Spleen (tissue), 11 donors: Measurements from ENCODE around the gene VCL. TPM values are rescaled to one million over a fixed set of nuclear protein-coding genes. Genes with fewer than 3 reads are reported as not detected.

Experiments
- DNase-seq: peaks from one replicate; pipeline ENCODE4 v3.0.0-alpha.2; 2020
- H3K27ac ChIP-seq, 8 donors: fragments of 200-600 bp; sonication (generic) in 7 of 8; 1 replicate in 4 of 8; 2 replicates in 4 of 8; pipeline versions ENCODE4 v1.5.0 to v1.8.0; 2016 to 2021; ENCODE audit warnings: inconsistent platforms in 4 of 8, mild to moderate bottlenecking in 4 of 8, moderate library complexity in 1 of 8
- H3K27me3 ChIP-seq, 7 donors: fragments of 200-600 bp; sonication (generic) in 6 of 7; replicated peaks in 1 of 7; 1 replicate in 4 of 7; 2 replicates in 3 of 7; pipeline versions ENCODE4 v1.5.0 to v1.8.0; 2016 to 2021; ENCODE audit warnings: inconsistent platforms in 3 of 7, mild to moderate bottlenecking in 1 of 7
- H3K36me3 ChIP-seq, 6 donors: fragments of 200-600 bp; sonication (generic) in 5 of 6; 1 replicate in 4 of 6; 2 replicates in 2 of 6; pipeline versions ENCODE4 v1.5.0 to v1.8.0; 2016 to 2021; ENCODE audit warnings: inconsistent platforms in 2 of 6
- H3K4me1 ChIP-seq, 6 donors: fragments of 200-600 bp; sonication (generic) in 5 of 6; 1 replicate in 3 of 6; 2 replicates in 3 of 6; pipeline versions ENCODE4 v1.5.0 to v1.8.0; 2016 to 2021; ENCODE audit warnings: inconsistent platforms in 3 of 6
- H3K4me3 ChIP-seq, 8 donors: fragments of 200-600 bp; sonication (generic) in 7 of 8; 1 replicate in 4 of 8; 2 replicates in 4 of 8; pipeline versions ENCODE4 v1.5.0 to v1.8.0; 2016 to 2021; ENCODE audit warnings: inconsistent platforms in 4 of 8, mild to moderate bottlenecking in 4 of 8, moderate library complexity in 2 of 8
- H3K9me3 ChIP-seq, 8 donors: fragments of 200-600 bp; sonication (generic) in 7 of 8; 1 replicate in 4 of 8; 2 replicates in 4 of 8; pipeline versions ENCODE4 v1.5.0 to v1.8.0; 2016 to 2021; ENCODE audit warnings: inconsistent platforms in 4 of 8
- POLR2A ChIP-seq, 3 donors: fragments of 450-650 bp; IDR thresholded peaks; one replicate each; pipeline ENCODE4 v1.5.1; 2017; ENCODE audit warnings: antibody characterized with exemption in 3 of 3, mild to moderate bottlenecking in 1 of 3
- POLR2AphosphoS5 ChIP-seq, 3 donors: sonication (generic); formaldehyde crosslinking; IDR thresholded peaks; one replicate each; pipeline ENCODE4 v1.5.1; 2017; ENCODE audit warnings: antibody characterized with exemption in 3 of 3
- WGBS, 5 donors: extraction: QIAGEN DNeasy Blood & Tissue Kit in 3 of 5; methylation state at CpG; one replicate each; pipeline versions ENCODE4 v1.1.5 to v1.1.7; 2013 to 2018; 5-methylcytosine and 5-hydroxymethylcytosine counted together
- intact Hi-C: fragments of 100-400 bp; cut with DNase I; formaldehyde crosslinking; loops from one replicate; pipeline ENCODE4 v1.15.0; 2023; ENCODE audit warnings: low total_unique reads
- polyA plus RNA-seq, 3 donors: library from polyadenylated mRNA; stranded (reverse); fragments of 200-250 nt; gene quantifications; one replicate each; pipeline ENCODE4 v1.2.1, GENCODE V29; 2013
- total RNA-seq, 7 donors: library from RNA; depleted of rRNA in 3 of 7; stranded (reverse); fragments of >200 nt in 3 of 7; fragmentation: NEBNext Ultra II Directional in 4 of 7; extraction: Animal tissue kit (Norgen Biotek cat#: 25700) in 4 of 7; gene quantifications; one replicate each; pipeline versions ENCODE4 v1.1.0 to v1.2.1, GENCODE V29; 2016 to 2021
- TF ChIP-seq, protein P1 (sequence below), 11 experiments: fragments of 200-600 bp in 7 of 11; fragments of 450-650 bp in 4 of 11; sonication (generic) in 4 of 11; IDR thresholded peaks in 8 of 11; conservative IDR thresholded peaks in 3 of 11; 1 replicate in 7 of 11; 2 replicates in 4 of 11; pipeline versions ENCODE4 v1.4.0 to v1.8.0; 2016 to 2021; ENCODE audit warnings: antibody characterized with exemption in 11 of 11, inconsistent platforms in 4 of 11, mild to moderate bottlenecking in 1 of 11
- donor health status: healthy with polysubstance abuse.
- donor health status: DM: no; HTN: no; CAD: no; lungs with moderate emphysema.
- donor health status: DM: no; HTN: no; CAD: no.
- donor health status: Bipolar disorder and iron deficiency.
- donor health status: healthy.
- donor health status: DM: no; HTN: no; CAD: no.
- donor health status: DM: yes; HTN: yes; CAD: no.

Gene VCL
- total and polyA plus RNA-seq, 10 donors = 8.8 to 214 (median 77.6) TPM

DNA sequence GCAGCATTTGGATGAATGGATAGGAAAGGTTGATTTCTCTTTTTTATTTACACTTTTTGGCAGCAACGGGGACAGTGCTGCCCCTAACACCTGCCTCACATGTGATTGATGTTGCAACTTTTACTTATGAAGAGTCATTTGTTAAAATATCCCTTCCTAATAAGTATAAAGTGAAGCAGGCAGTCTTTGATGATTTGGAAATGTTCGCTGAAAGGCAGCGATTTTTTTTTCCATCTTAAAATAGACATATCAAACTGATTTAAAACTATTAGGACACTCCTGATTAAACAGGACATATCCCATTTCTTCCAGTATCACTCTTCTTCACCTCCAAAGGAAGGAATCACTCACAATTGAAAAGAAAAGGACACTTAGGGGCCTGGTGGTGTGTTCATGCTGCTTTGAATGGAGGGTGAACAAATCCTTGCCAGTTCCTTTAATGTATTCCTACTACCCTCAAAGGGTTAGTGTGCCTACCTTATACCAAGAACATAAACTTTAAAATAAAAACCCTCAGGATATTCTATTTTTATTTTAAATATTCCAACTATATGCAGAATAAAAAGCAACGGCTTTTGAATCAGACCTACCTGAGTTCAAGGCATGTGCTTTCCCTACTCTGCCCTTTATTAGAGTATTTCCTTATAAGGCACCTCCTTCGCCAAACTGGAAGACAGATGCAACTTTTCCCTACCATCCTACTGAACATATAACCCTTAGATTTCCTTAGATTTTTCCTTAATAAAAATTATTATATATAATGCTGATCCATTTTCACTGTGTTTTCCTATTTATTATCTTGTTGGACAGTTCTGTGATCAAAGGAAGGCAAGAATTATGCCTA lies 154.2 kb downstream of the VCL start:
- Histone ChIP-seq H3K27me3 (no peaks in the 10 kb centered on the region), H3K9me3 (no peaks in the 10 kb centered on the region), H3K4me3 (peak overlapping the region; percentile 76 to 98 (median 92)), H3K36me3 (peaks cover 0 to 10% (median 0%) of the 10 kb centered on the region in 6 donors), H3K4me1 (peaks cover 26 to 90% (median 58%) of the 10 kb centered on the region in 6 donors), H3K27ac (peak overlapping the region in 7 of 8 donors; percentile 89 to 96 (median 94))
- intact Hi-C loops = no loop called here
- no peak for DNase-seq
- TF ChIP-seq POLR2AphosphoS5 (IDR thresholded peaks at IDR 0.05) (no peak), POLR2A (IDR thresholded peaks at IDR 0.05) (no peak)
- TF ChIP-seq, protein P1, sequence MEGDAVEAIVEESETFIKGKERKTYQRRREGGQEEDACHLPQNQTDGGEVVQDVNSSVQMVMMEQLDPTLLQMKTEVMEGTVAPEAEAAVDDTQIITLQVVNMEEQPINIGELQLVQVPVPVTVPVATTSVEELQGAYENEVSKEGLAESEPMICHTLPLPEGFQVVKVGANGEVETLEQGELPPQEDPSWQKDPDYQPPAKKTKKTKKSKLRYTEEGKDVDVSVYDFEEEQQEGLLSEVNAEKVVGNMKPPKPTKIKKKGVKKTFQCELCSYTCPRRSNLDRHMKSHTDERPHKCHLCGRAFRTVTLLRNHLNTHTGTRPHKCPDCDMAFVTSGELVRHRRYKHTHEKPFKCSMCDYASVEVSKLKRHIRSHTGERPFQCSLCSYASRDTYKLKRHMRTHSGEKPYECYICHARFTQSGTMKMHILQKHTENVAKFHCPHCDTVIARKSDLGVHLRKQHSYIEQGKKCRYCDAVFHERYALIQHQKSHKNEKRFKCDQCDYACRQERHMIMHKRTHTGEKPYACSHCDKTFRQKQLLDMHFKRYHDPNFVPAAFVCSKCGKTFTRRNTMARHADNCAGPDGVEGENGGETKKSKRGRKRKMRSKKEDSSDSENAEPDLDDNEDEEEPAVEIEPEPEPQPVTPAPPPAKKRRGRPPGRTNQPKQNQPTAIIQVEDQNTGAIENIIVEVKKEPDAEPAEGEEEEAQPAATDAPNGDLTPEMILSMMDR (IDR thresholded peaks at IDR 0.05 in 8 of 11, conservative IDR thresholded peaks at IDR 0.05 in 3 of 11) = no peak
- WGBS, 5 donors = 19 to 29% (median 25%) methylated on average over 5 of the region's 5 CpGs

- DNase-seq = no peak
- TF ChIP-seq, protein P1 (IDR thresholded peaks at IDR 0.05 in 8 of 11, conservative IDR thresholded peaks at IDR 0.05 in 3 of 11) = peak in 1 of 11 experiments; percentile 28
- TF ChIP-seq POLR2AphosphoS5 (IDR thresholded peaks at IDR 0.05) = no peak
- intact Hi-C loops = no loop called here
- no peak overlapping the region for H3K27ac ChIP-seq
- H3K4me3 ChIP-seq = no peak overlapping the region
- no peaks in the 10 kb centered on the region for H3K27me3 ChIP-seq
- WGBS, 5 donors = 57 to 82% (median 71%) methylated on average over 4 of the region's 4 CpGs
- H3K36me3 ChIP-seq = peaks cover 0 to 1% (median 0%) of the 10 kb centered on the region in 6 donors
- no peaks in the 10 kb centered on the region for H3K9me3 ChIP-seq
- H3K4me1 ChIP-seq = peaks cover 26 to 87% (median 54%) of the 10 kb centered on the region in 6 donors
Measured at GRCh38 chr10:74153123-74153522, 155.2 kb downstream of the VCL start.

GRCh38 chr10:74153676-74154075 lies 155.8 kb downstream of the VCL start:
- no peaks in the 10 kb centered on the region for H3K27me3 ChIP-seq
- no peak for TF ChIP-seq POLR2AphosphoS5 (IDR thresholded peaks at IDR 0.05)
- no peaks in the 10 kb centered on the region for H3K9me3 ChIP-seq
- intact Hi-C loops = no loop called here
- WGBS, 5 donors = 64 to 88% (median 79%) methylated on average over 4 of the region's 4 CpGs
- no peaks in the 10 kb centered on the region for H3K36me3 ChIP-seq
- H3K4me1 ChIP-seq = peaks cover 26 to 83% (median 48%) of the 10 kb centered on the region in 6 donors
- no peak overlapping the region for H3K27ac ChIP-seq
- no peak overlapping the region for H3K4me3 ChIP-seq
- DNase-seq = no peak

DNA sequence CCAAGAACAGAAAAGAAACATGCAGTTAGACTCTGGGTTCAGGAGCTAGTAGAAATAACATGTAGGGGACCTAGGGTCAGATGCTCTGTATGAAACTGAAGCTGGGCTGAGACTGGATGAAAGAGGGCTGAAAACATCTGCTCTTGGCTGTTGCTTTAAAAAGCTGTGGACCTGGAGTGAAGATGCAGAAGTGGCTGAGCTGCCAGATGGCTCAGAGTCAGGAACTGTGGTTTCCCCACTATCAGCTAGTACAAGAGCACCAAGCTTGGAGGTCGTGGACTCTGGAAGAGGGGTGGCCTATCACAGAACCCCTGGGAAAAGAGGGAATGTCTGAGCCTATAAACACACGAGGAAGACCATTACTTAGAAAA lies 159.0 kb downstream of the VCL start:
- Histone ChIP-seq H3K27me3 (no peaks in the 10 kb centered on the region), H3K9me3 (no peaks in the 10 kb centered on the region), H3K4me1 (peaks cover 13 to 63% (median 28%) of the 10 kb centered on the region in 6 donors), H3K36me3 (no peaks in the 10 kb centered on the region), H3K4me3 (no peak overlapping the region), H3K27ac (peak overlapping the region in 1 of 8 donors; percentile 34)
- intact Hi-C loops = no loop called here
- WGBS, 5 donors = 12 to 26% (median 20%) methylated on average over 2 of the region's 2 CpGs
- TF ChIP-seq POLR2A (IDR thresholded peaks at IDR 0.05) (no peak), POLR2AphosphoS5 (IDR thresholded peaks at IDR 0.05) (no peak)
- TF ChIP-seq, protein P1 (IDR thresholded peaks at IDR 0.05 in 8 of 11, conservative IDR thresholded peaks at IDR 0.05 in 3 of 11) = no peak
- no peak for DNase-seq
